OCI-LY7 (cell line): ENCODE data around the gene PDCL2. TPM values are rescaled to one million over a fixed set of nuclear protein-coding genes. Genes with fewer than 3 reads are reported as not detected.

Source experiments
- BruUV-seq: library from RNA; stranded (reverse); fragments of 400-500 nt; replicated peaks from 2 replicates; lab custom pipeline; 2021; lab: Mats Ljungman, UMichigan
- CTCF ChIA-PET: fragments of 300-600 bp; sonication (Branson Sonifier 250); formaldehyde crosslinking; loops from one replicate; lab custom pipeline; 2022; ENCODE audit warnings: antibody characterized with exemption; ENCODE audit not compliant: unreplicated experiment; lab: Charles Lee
- POLR2A ChIA-PET: fragments of 300-600 bp; sonication (Branson Sonifier 250); formaldehyde crosslinking; loops from one replicate; lab custom pipeline; 2022; ENCODE audit warnings: antibody characterized with exemption; lab: Charles Lee
- DNase-seq: peaks from one replicate; pipeline ENCODE4 v3.0.0-alpha.2; 2015; ENCODE audit warnings: low spot score
- H2AFZ ChIP-seq: fragments of 200-600 bp; sonication (generic), shearing (Covaris generic); 2 replicates; pipeline ENCODE4 v1.6.1; 2014; ENCODE audit warnings: mild to moderate bottlenecking, antibody characterized with exemption, low read length, moderate library complexity
- H3K27ac ChIP-seq: fragments of 200-600 bp; sonication (generic); 2 replicates; pipeline ENCODE4 v1.5.1; 2014; ENCODE audit warnings: mixed run types, low read depth, mild to moderate bottlenecking, moderate library complexity, low read length, inconsistent platforms; ENCODE audit not compliant: poor library complexity, severe bottlenecking
- H3K36me3 ChIP-seq: fragments of 200-600 bp; sonication (generic); 2 replicates; pipeline ENCODE4 v1.6.1; 2014; ENCODE audit warnings: mild to moderate bottlenecking, antibody characterized with exemption, low read length, moderate library complexity, mixed read lengths; ENCODE audit not compliant: insufficient read depth
- H3K4me1 ChIP-seq: fragments of 200-600 bp; sonication (generic); 2 replicates; pipeline ENCODE4 v1.5.1; 2014; ENCODE audit warnings: mild to moderate bottlenecking, low read length; ENCODE audit not compliant: insufficient read depth, poor library complexity, severe bottlenecking
- H3K4me2 ChIP-seq: fragments of 200-600 bp; sonication (generic); 2 replicates; pipeline ENCODE4 v1.6.1; 2014; ENCODE audit warnings: mild to moderate bottlenecking, low read length
- H3K4me3 ChIP-seq: fragments of 200-600 bp; sonication (generic); 2 replicates; pipeline ENCODE4 v1.5.1; 2014; ENCODE audit warnings: mild to moderate bottlenecking, low read depth, low read length; ENCODE audit not compliant: poor library complexity, severe bottlenecking
- H3K79me2 ChIP-seq: fragments of 200-600 bp; sonication (generic); 2 replicates; pipeline ENCODE4 v1.6.1; 2016; ENCODE audit warnings: low read depth, mild to moderate bottlenecking, low read length, moderate library complexity, mixed read lengths; ENCODE audit not compliant: insufficient read depth
- H3K9me2 ChIP-seq: fragments of 200-600 bp; sonication (generic); 2 replicates; pipeline ENCODE4 v1.6.1; 2016; ENCODE audit warnings: mild to moderate bottlenecking, low read length, mixed read lengths; ENCODE audit not compliant: insufficient read depth
- H3K9me3 ChIP-seq: fragments of 200-600 bp; sonication (generic); 2 replicates; pipeline ENCODE4 v1.6.1; 2014; ENCODE audit warnings: mild to moderate bottlenecking, mixed run types, low read length, mixed read lengths
- H4K20me1 ChIP-seq: fragments of 200-600 bp; sonication (generic); 2 replicates; pipeline ENCODE4 v1.6.1; 2014; ENCODE audit warnings: mild to moderate bottlenecking, antibody characterized with exemption, low read length, moderate library complexity, mixed read lengths; ENCODE audit not compliant: insufficient read depth
- EZH2phosphoT487 ChIP-seq: fragments of 200-600 bp; sonication (generic); IDR thresholded peaks from 2 replicates; pipeline ENCODE4 v1.6.1; 2018; ENCODE audit warnings: low read depth, borderline replicate concordance, mild to moderate bottlenecking, mixed run types, antibody characterized with exemption, low read length, moderate library complexity, mixed read lengths
- intact Hi-C: fragments of 100-400 bp; cut with micrococcal nuclease; formaldehyde crosslinking; loops from one replicate; pipeline ENCODE4 v1.10.0; 2022; ENCODE audit not compliant: unreplicated experiment
- total RNA-seq, 2 experiments: library from RNA; depleted of rRNA in 1 of 2; stranded (reverse); fragments of >200 nt in 1 of 2; shearing (Covaris generic) in 1 of 2; gene quantifications; 2 replicates each; pipeline ENCODE4 v1.2.3, GENCODE V29; 2014 to 2022
- TF ChIP-seq, protein P1 (sequence below): fragments of 200-600 bp; sonication (generic); conservative IDR thresholded peaks from 2 replicates; pipeline ENCODE4 v1.5.1; 2014; ENCODE audit warnings: mild to moderate bottlenecking, antibody characterized with exemption, low read length, moderate library complexity, mixed read lengths

The PDCL2 gene
- total RNA-seq, 2 experiments from 2014 or later: not detected

DNA sequence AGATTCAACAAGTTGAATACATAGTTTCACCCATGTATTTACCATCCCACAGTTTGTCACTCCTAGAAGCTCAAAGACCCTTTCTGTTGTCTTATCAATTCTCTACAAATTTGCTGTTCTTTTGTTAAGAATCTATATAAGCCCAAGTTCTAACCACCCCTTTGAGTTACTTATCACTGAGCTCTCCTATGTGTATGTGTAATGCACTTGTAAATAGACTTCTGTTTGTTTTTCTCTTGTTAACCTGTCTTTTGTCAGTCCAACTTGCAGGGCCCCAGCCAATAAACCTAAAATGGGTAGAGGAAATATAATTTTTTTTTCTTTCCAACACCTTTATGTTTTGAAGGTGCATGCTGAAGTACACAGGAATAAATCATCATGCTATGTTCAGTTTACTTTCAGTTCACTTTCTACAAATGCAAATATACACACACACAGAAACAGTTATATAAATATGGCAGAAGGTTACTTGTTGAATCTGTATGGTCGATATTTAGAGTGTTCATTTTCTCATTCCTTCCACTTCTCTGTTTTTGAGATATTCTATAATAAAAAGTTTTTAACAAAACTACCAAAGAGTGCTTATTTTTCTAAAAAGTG, 23.0 kb downstream of the PDCL2 start:
- Histone ChIP-seq H3K9me2 (no peaks in the 10 kb centered on the region), H2AFZ (no peak overlapping the region), H4K20me1 (no peaks in the 10 kb centered on the region), H3K79me2 (no peaks in the 10 kb centered on the region), H3K4me1 (no peaks in the 10 kb centered on the region), H3K27ac (no peak overlapping the region), H3K4me3 (no peak overlapping the region), H3K36me3 (no peaks in the 10 kb centered on the region), H3K4me2 (no peak overlapping the region), H3K9me3 (0 out of 2 replicates have a peak, but pooled peaks cover 6% of the 10 kb centered on the region)
- ChIA-PET POLR2A (interaction anchor here (0.5 kb wide), 1 partner anchor 286 kb away, joined by 3 read pairs; no protein-coding TSS in a partner anchor), CTCF (no interaction called here)
- TF ChIP-seq, protein P1, sequence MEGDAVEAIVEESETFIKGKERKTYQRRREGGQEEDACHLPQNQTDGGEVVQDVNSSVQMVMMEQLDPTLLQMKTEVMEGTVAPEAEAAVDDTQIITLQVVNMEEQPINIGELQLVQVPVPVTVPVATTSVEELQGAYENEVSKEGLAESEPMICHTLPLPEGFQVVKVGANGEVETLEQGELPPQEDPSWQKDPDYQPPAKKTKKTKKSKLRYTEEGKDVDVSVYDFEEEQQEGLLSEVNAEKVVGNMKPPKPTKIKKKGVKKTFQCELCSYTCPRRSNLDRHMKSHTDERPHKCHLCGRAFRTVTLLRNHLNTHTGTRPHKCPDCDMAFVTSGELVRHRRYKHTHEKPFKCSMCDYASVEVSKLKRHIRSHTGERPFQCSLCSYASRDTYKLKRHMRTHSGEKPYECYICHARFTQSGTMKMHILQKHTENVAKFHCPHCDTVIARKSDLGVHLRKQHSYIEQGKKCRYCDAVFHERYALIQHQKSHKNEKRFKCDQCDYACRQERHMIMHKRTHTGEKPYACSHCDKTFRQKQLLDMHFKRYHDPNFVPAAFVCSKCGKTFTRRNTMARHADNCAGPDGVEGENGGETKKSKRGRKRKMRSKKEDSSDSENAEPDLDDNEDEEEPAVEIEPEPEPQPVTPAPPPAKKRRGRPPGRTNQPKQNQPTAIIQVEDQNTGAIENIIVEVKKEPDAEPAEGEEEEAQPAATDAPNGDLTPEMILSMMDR: no peak
- TF ChIP-seq EZH2phosphoT487: no peak
- no TSS peak for BruUV-seq
- intact Hi-C loops: no loop called here
- no peak for DNase-seq

- H3K27ac ChIP-seq: no peak overlapping the region
- POLR2A ChIA-PET: no interaction called here
- peak; percentile 19 for DNase-seq
Observed at GRCh38 chr4:55561889-55562288, 30.2 kb downstream of the PDCL2 start.

DNA sequence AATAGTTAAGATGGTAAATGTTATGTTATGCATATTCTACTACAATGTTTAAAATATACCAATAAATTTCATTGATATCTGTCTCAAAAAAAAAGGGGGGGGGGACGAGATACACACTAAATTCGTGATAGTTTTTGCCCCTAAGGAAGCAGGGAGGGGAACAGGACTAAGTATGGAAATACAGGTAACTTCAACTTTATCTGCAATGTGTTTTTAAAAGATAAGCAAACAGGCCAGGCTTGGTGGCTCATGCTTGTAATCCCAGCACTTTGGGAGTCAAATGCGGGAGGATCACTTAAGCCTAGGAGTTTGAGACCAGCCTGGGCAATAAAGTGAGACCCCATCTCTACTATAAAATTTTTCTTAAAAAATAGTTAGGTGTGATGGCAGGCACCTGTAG, 31.9 kb downstream of the PDCL2 start:
- no peak overlapping the region for H2AFZ ChIP-seq
- TF ChIP-seq, protein P1: no peak
- no peak for TF ChIP-seq EZH2phosphoT487
- ChIA-PET CTCF (no interaction called here), POLR2A (no interaction called here)
- H3K4me3 ChIP-seq: no peak overlapping the region
- no peak for DNase-seq
- H3K4me2 ChIP-seq: no peak overlapping the region
- no TSS peak for BruUV-seq
- H3K36me3 ChIP-seq: no peaks in the 10 kb centered on the region
- H3K4me1 ChIP-seq: peaks cover 11% of the 10 kb centered on the region
- intact Hi-C loops: no loop called here
- no peaks in the 10 kb centered on the region for H3K9me2 ChIP-seq
- H3K79me2 ChIP-seq: no peaks in the 10 kb centered on the region
- H3K27ac ChIP-seq: no peak overlapping the region
- H3K9me3 ChIP-seq: no peaks in the 10 kb centered on the region
- H4K20me1 ChIP-seq: no peaks in the 10 kb centered on the region

More at GRCh38 chr4:55561889-55562288, 30.2 kb downstream of the PDCL2 start:
- no peak for TF ChIP-seq EZH2phosphoT487
- TF ChIP-seq, protein P1: no peak
- Histone ChIP-seq H3K4me3 (no peak overlapping the region), H4K20me1 (no peaks in the 10 kb centered on the region), H3K4me1 (peaks cover 11% of the 10 kb centered on the region), H2AFZ (no peak overlapping the region), H3K9me3 (no peaks in the 10 kb centered on the region), H3K4me2 (0 out of 2 replicates have a peak overlapping the region, but pooled peaks have one; percentile 1), H3K36me3 (no peaks in the 10 kb centered on the region), H3K79me2 (no peaks in the 10 kb centered on the region), H3K9me2 (no peaks in the 10 kb centered on the region)
- intact Hi-C loops: no loop called here
- no TSS peak for BruUV-seq
- CTCF ChIA-PET: no interaction called here
